T-helper 9 cell (primary cell): ENCODE results near the gene INO80C.

ENCODE experiments used
- DNase-seq: peaks from one replicate; pipeline ENCODE4 v3.0.0-alpha.2; 2020

The INO80C gene

DNA sequence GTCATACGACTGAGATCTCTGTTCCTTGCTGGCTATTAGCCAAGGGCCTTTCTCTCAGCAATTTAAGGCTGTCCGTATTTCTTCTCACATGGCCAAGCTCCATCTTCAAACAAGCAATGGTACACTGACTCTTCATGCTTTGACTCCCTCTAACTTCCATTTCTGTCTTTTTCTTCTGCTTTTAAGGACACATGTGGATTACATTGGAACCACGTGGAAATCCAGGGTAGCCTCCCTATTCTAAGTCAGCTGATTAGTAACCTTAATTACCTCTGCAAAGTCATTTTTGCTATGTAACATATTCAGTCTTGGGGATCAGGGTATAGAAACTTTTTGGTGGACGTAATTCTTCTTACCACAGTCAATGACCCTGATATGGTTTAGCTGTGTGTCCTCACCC lies 79.2 kb downstream of the INO80C start:
- no peak for DNase-seq
